ENCODE measurements around the gene ST6GALNAC5.

- TF ChIP-seq CTCF (IDR thresholded peaks at IDR 0.05) (no peak), POLR2A (IDR thresholded peaks at IDR 0.05) (no peak)
Observed at GRCh38 chr1:76961820-76962207, 94.5 kb downstream of the ST6GALNAC5 start.
